Urinary bladder (tissue), 4 donors: Measurements from ENCODE around the gene GPC6. TPM values are rescaled to one million over a fixed set of nuclear protein-coding genes. Genes with fewer than 3 reads are reported as not detected.

Experiments
- DNase-seq: peaks from one replicate; pipeline ENCODE4 v3.0.0-alpha.2; 2015; ENCODE audit errors: extremely low spot score
- H3K27ac ChIP-seq: one replicate; pipeline ENCODE4 v1.5.1; 2013; ENCODE audit warnings: low read depth, mild to moderate bottlenecking, moderate library complexity
- H3K36me3 ChIP-seq: one replicate; pipeline ENCODE4 v1.6.1; 2013; ENCODE audit warnings: mild to moderate bottlenecking, moderate library complexity; ENCODE audit not compliant: insufficient read depth
- H3K4me1 ChIP-seq: one replicate; pipeline ENCODE4 v1.6.1; 2013; ENCODE audit warnings: mild to moderate bottlenecking, moderate library complexity; ENCODE audit not compliant: insufficient read depth
- H3K4me3 ChIP-seq: one replicate; pipeline ENCODE4 v1.5.1; 2013; ENCODE audit warnings: low read depth, low read length
- WGBS: extraction: QIAGEN DNeasy Blood & Tissue Kit; methylation state at CpG from one replicate; pipeline ENCODE4 v1.1.7; 2013; 5-methylcytosine and 5-hydroxymethylcytosine counted together
- polyA plus RNA-seq: library from polyadenylated mRNA; stranded (reverse); fragments of 200-250 nt; gene quantifications from one replicate; pipeline ENCODE4 v1.2.3, GENCODE V29; 2013
- total RNA-seq: library from RNA; depleted of rRNA; stranded (reverse); fragments of >200 nt; gene quantifications from one replicate; pipeline ENCODE4 v1.2.3, GENCODE V29; 2014
- donor health status: healthy with polysubstance abuse.
- donor health status: healthy.

The GPC6 gene
- total and polyA plus RNA-seq, 2 donors: 8.8 to 126 TPM

DNA sequence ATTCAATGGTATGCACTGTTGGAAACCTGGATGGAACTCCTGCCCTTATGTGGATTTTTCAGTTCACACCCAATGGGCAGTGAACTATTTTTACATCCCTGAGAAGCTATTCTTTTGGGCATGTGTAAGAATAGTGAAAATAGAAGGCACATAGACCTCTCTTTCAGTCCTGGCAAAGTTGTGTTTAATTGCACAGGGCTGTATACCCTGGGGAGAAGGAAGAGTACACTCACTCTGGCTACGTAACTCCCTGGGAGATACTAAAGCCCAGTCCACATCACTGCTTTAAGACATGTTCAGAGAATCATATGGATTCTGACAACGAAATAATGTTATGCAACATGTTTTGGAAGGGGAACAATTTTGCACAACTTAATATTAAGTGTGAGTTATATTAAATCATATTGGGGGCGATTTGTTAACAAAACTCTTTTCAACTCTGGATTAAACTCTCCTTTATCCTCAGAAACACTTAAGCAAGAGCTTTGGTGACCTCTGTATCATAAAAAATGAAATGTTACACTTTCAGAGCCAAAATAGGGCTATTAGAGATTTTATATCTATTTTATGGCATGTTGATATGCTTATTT, 1086.8 kb downstream of the GPC6 start:
- no peak overlapping the region for H3K27ac ChIP-seq
- H3K36me3 ChIP-seq: no peaks in the 10 kb centered on the region
- no peaks in the 10 kb centered on the region for H3K4me1 ChIP-seq
- no peak overlapping the region for H3K4me3 ChIP-seq
- WGBS: 88% methylated on average over 3 of the region's 3 CpGs
- no peak for DNase-seq

DNA sequence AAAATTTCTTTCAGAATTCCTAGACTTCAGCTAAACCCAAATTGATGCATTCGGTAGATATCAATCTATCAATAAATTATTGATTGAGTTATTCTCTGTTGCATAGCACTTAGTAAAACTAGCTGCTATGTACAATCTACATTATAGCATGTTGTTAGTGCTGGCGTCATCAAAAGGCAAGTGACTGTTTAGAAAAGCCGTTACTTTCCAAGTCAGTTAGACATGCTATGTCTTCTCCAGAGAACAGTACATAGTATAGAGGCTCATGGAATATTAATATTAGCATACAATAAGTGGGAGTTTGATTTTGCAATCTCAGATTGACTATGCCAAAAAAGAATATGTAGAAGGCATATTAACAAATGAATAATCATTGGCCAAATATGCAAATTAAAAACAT, 1087.3 kb downstream of the GPC6 start:
- no peak for DNase-seq
- H3K27ac ChIP-seq: no peak overlapping the region
- no peaks in the 10 kb centered on the region for H3K36me3 ChIP-seq
- no peak overlapping the region for H3K4me3 ChIP-seq
- H3K4me1 ChIP-seq: no peaks in the 10 kb centered on the region
- 85% methylated on average over 3 of the region's 3 CpGs for WGBS

DNA sequence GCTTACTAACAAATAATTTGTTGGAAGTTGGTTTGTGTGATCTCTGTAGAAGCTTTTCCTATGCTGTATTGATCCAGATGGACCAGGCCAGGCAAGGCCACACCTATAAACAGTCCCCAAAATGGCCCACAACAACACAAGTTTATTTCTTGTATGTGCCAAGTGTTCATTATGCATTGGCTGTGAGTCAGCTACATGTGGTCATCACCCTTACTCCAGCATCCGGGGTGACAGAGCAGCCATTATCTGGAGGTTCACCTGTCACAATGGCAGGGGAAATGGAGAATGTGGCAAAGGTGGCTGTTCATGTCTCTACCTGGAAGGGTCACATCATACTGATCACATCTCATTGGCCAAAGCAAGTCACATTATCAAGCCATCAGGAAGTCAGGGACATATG, 1088.6 kb downstream of the GPC6 start:
- no peaks in the 10 kb centered on the region for H3K36me3 ChIP-seq
- no peak overlapping the region for H3K4me3 ChIP-seq
- no peak for DNase-seq
- no peak overlapping the region for H3K27ac ChIP-seq
- 95% methylated on average over 1 of the region's 1 CpG for WGBS
- no peaks in the 10 kb centered on the region for H3K4me1 ChIP-seq

DNA sequence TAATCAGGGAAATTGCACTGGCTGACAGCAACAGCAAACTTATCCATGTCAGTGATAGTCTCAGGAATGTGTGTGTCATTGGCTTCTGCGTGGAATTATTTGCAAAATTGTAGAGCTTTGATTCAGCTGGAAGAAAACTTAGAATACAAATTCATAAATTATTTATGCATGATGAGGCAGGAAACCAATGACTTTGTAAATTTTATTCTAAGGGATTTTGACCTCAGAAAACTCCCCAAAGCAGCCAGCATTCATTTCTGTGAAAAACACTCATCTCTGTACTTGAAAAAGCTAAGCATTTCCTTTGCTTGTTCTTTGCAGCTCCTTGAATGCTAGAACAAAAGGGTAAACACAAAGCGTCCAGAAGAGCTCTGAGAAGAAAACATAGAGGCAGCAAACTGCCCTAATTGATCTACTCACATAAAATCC, 1090.5 kb downstream of the GPC6 start:
- no peak for DNase-seq
- Histone ChIP-seq H3K36me3 (no peaks in the 10 kb centered on the region), H3K27ac (no peak overlapping the region), H3K4me3 (no peak overlapping the region), H3K4me1 (no peaks in the 10 kb centered on the region)
- WGBS: 46% methylated on average over 2 of the region's 2 CpGs

DNA sequence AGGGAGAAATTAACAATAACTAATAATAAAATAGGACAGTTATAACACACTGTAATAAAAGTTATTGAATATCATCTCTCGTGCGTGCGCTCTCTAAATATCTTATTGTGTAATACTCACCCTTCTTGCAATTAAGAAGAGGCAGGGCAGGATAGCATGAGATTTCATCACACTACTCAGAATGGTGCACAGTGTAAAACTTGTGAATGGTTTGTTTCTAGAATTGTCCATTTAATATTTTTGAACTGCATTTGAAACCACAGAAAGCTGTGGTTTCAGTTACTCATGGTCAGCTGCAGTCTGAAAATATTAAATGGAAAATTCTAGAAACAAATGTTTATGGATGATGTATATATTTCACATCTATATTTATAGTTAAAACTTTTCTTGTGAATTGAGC, 1091.8 kb downstream of the GPC6 start:
- Histone ChIP-seq H3K4me3 (no peak overlapping the region), H3K27ac (no peak overlapping the region), H3K36me3 (no peaks in the 10 kb centered on the region), H3K4me1 (no peaks in the 10 kb centered on the region)
- no peak for DNase-seq
- WGBS: 79% methylated on average over 3 of the region's 3 CpGs

DNA sequence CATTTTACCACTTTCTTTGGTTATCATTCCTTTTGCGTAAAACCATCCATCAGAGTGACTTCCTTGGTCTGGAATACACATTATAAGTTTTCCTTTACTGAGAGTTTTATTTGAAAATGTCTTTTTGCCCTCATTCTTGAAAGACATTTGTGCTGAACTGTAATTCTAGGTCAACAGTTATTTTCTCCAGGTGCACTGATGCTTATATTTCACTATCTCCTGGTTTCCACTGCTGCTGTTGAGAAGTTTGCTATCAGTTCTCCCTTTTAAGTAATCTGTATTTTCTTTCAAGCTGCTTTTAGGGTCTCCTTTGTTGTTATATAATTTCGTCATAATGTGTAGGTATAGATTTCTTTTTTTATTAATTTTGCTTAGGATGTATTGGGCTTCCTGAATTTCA, 1092.9 kb downstream of the GPC6 start:
- Histone ChIP-seq H3K4me3 (no peak overlapping the region), H3K27ac (no peak overlapping the region), H3K4me1 (no peaks in the 10 kb centered on the region), H3K36me3 (no peaks in the 10 kb centered on the region)
- WGBS: 97% methylated on average over 2 of the region's 2 CpGs
- no peak for DNase-seq

DNA sequence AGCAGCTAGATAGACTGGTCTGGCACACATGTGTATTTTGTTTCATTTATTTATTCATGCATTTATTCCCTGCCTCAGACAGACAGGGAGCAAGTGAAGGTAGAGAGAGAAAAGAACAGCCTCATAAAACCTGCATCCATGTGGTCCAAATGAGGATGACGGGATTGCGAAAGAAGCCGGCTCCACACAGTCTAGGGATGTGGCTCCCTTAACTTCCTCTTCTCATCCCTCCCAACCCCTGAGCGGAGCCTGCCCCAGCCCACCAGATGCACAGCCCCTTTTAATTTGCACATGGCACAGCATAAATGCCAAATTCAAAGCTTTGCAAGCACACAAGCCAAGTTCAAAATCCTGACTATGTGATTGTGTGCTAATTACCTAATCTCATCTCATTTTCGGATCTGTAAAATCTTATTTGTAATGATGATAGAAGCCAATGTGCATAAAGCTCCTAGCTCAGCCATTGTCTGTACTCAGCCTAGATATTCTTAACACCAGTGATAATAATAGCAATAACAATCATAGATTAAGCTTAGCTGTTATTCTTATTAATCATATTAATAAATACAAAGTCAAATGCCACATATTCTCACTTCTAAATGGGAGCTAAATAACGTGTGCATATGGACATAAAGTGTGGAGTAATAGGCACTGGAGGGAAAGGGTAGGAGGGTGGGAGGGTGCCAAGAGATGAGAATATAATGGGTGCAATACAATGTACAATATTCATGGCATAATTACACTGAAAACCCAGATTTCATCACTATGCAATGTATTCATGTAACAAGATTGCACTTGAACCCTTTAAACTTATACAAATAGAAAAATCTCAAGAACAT, 1096.5 kb downstream of the GPC6 start:
- WGBS: 81% methylated on average over 6 of the region's 6 CpGs
- Histone ChIP-seq H3K36me3 (no peaks in the 10 kb centered on the region), H3K4me3 (no peak overlapping the region), H3K4me1 (no peaks in the 10 kb centered on the region), H3K27ac (no peak overlapping the region)
- no peak for DNase-seq

DNA sequence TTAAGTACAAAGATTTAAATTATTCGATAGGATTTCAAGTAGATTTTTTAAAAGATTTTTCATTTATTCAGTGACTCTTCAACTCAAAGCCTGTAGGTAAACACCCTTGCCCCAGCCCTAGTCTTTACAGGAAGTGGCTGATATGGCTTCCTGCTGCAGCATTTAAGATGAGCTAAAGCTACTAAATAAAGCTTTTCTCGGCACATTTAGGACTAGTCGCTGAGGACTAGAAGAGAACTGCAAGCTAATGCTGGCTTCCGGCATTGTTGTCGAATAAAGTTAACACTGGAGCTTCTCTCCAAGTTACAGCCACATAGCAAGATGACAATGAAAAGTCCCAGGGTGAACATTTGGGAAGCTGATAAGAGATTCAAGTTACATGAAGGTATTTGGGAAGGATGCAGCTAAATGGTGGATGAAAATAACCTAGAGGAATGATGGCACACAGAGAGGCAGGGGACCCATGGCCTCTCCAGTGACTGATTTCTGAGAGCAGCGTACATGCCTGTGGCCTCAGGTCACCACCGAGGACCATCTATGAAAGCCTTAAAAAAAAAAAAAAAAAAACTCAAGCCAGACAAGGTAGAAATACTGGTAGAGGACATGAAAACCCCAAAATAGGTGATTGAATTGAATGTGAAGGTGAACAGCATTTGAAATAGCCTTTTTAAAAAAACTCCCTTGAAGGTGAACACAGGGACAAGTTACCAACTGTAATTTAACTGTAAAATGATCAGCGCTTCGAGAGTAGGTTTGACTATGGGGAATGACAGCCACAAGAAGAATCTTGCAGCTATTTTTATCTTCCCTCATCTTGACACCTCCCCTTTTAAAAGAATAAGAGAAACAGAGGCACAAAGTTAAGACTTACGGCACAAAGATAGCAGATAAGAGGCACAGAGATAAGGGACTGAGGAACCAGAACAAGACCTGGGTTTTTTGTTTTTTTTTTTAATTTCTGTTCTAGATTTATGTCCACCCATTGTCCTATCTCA, 1097.5 kb downstream of the GPC6 start:
- DNase-seq: no peak

DNA sequence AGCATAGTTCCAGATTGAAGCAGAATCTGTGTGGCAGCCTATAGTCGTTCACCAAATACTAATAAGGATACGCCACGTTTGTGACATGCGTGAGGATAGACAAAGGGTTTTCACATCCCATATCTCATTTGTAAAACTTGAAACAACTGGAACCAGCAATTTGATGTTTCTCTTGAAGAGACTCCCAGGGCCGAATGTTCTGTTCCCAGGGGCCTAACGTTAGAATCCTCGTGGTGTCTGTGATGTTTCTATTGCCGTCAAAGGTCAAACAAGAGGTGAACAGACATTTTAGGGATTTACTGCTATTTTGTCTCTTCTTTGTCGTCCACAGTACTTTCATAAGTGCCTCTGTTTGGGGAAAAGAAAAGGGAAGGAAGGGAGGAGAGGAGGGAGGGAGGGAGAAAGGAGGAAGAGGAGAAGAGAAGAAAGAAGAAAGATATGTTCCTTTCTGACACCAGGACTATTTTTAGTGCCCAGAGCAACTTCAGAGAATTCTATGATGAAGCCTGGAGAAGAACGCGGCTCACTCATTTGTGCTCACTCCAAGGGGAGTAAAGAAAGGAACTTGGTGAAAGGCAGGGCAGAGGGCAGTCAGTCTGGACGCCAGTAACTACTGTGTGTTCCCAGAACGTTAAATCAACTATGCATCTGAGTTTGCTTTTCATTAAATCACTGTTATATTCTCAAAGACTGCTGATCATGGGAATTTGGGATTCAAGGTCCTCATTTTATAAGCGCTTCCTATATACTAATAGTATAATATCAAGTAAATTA, 1098.3 kb downstream of the GPC6 start:
- Histone ChIP-seq H3K4me3 (no peak overlapping the region), H3K36me3 (no peaks in the 10 kb centered on the region), H3K27ac (no peak overlapping the region), H3K4me1 (no peaks in the 10 kb centered on the region)
- DNase-seq: no peak
- WGBS: 67% methylated on average over 14 of the region's 14 CpGs

More for the DNA sequence above, 1097.5 kb downstream of the GPC6 start:
- WGBS: 79% methylated on average over 10 of the region's 10 CpGs
- H3K36me3 ChIP-seq: no peaks in the 10 kb centered on the region
- no peak overlapping the region for H3K4me3 ChIP-seq
- no peak overlapping the region for H3K27ac ChIP-seq
- no peaks in the 10 kb centered on the region for H3K4me1 ChIP-seq

DNA sequence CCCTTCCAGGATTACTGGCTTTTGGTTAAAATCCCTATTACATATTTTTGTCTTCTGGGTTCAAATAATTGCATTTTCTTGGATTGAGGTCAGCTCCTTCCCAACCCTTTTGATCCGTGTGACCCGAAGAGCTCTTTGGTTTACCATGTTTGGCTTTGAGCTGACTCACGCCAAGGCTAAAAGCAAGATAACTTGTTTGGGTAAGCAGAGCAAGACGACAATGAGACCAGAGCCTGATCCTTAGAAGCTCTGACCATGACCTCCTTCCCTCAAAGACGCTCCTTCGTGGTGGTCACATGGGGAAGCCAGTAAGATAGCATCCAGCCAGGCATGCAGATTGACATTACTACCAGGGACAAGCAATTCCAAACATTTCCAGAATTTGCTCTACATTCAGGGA, 1099.0 kb downstream of the GPC6 start:
- H3K36me3 ChIP-seq: no peaks in the 10 kb centered on the region
- DNase-seq: no peak

DNA sequence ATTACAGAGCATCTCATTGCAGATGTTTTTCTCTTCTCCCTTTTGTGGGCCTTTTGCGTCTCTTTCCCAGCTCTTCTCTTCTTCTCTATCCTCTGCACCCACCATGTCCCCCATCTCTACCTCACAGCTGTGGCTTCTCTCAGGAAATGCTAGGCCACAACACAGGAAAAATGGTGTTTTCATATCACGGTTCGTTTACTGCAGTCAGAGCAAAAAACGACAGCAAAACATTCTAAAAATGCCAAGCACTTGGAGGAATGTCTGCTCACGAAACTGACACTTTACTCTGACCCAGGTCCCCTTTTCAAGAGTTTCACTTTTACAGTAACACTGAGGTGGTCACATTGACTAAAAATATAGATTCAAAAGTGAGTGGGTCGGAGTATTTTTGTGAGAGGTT, 1100.7 kb downstream of the GPC6 start:
- WGBS: 72% methylated on average over 6 of the region's 6 CpGs

More for the DNA sequence above, 1099.0 kb downstream of the GPC6 start:
- Histone ChIP-seq H3K4me3 (no peak overlapping the region), H3K27ac (no peak overlapping the region), H3K4me1 (no peaks in the 10 kb centered on the region)
- 56% methylated on average over 6 of the region's 6 CpGs for WGBS

DNA sequence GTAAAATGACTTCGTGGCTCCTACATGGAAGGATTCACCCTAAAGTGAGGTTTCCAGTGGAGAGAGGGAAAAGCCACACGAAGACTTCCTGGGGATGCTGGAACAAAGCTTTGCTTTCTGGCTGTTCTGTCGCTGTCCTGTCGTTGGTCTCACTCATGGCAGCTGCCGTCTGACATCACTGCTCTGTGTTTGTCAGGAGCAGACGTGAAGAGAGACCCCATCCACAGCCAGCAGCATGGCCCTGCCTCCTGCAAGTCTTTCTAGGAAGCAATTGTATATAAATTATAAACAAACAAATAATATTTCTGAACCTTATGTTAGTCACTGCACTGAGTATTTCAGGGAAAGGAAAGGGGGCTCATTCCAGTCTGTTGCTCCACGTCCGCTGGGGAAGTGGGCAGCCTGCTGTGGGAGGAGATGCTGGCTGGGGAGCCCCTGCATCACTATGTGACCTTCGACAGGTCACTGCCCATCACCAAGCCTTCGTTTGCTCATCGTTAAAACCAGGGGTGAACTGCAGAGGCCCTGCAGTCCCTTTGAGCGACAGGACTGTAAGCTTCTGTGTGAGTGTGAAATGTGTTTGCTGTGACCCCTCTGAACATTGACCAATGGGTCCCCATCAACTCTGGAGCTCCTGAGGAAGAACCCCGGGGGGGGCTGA, 1101.9 kb downstream of the GPC6 start:
- no peak for DNase-seq
- no peak overlapping the region for H3K4me3 ChIP-seq
- no peaks in the 10 kb centered on the region for H3K4me1 ChIP-seq
- no peak overlapping the region for H3K27ac ChIP-seq
- WGBS: 84% methylated on average over 13 of the region's 13 CpGs
- H3K36me3 ChIP-seq: no peaks in the 10 kb centered on the region

More for the DNA sequence above, 1100.7 kb downstream of the GPC6 start:
- no peak for DNase-seq
- H3K4me1 ChIP-seq: no peaks in the 10 kb centered on the region
- no peak overlapping the region for H3K4me3 ChIP-seq
- H3K36me3 ChIP-seq: no peaks in the 10 kb centered on the region
- no peak overlapping the region for H3K27ac ChIP-seq
